Measurements from ENCODE around the gene IPCEF1.

DNA sequence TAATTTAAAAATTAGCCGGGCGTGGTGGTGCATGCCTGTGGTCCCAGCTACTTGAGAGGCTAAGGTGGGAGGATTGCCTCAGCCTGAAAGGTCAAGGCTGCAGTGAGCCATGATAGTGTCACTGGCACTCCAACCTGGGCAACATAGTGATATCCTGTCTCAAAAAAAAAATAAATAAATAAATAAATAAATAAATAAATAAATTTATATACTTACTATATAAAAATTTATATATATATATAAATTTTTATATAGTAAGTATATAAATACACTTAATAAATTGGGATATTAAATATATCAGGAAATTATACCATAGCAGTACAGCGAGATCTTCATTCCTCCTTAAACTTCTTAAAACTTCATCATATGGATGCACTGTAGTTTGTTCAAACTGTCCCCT lies 23.0 kb upstream of the IPCEF1 start:
- TF ChIP-seq, protein P1, sequence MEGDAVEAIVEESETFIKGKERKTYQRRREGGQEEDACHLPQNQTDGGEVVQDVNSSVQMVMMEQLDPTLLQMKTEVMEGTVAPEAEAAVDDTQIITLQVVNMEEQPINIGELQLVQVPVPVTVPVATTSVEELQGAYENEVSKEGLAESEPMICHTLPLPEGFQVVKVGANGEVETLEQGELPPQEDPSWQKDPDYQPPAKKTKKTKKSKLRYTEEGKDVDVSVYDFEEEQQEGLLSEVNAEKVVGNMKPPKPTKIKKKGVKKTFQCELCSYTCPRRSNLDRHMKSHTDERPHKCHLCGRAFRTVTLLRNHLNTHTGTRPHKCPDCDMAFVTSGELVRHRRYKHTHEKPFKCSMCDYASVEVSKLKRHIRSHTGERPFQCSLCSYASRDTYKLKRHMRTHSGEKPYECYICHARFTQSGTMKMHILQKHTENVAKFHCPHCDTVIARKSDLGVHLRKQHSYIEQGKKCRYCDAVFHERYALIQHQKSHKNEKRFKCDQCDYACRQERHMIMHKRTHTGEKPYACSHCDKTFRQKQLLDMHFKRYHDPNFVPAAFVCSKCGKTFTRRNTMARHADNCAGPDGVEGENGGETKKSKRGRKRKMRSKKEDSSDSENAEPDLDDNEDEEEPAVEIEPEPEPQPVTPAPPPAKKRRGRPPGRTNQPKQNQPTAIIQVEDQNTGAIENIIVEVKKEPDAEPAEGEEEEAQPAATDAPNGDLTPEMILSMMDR (conservative IDR thresholded peaks at IDR 0.05; ENCODE audit: low read length) = no peak
- no peak for TF ChIP-seq EZH2phosphoT487 (IDR thresholded peaks at IDR 0.05; ENCODE audit: borderline replicate concordance)
